Heart left ventricle (tissue), 13 donors: ENCODE data around the gene ZNF26.

ENCODE experiments used
- POLR2A ChIP-seq, 2 donors: fragments of 450-650 bp; IDR thresholded peaks; one replicate each; pipeline ENCODE4 v1.6.1; 2017; ENCODE audit warnings: antibody characterized with exemption in 2 of 2, mild to moderate bottlenecking in 2 of 2, moderate library complexity in 2 of 2
- TF ChIP-seq, protein P1 (sequence below), 12 donors: fragments of 200-600 bp; sonication (generic) in 4 of 12; IDR thresholded peaks; one replicate each; pipeline versions ENCODE4 v1.5.0 to v1.8.0; 2018 to 2022; ENCODE audit warnings: antibody characterized with exemption in 12 of 12, mild to moderate bottlenecking in 5 of 12
- donor health status: ischemic (EF 13 %, LVEDD 7.1; RV severe dilation, severe dysfunction).
- donor health status: DM: no; HTN: yes; CAD: no.
- donor health status: DM: no; HTN: no; CAD: no.
- donor health status: ischemic (EF 25% LVEDD 6.9; RV normal size, moderate dysfunction).
- donor health status: ischemic (EF 25% LVEDD 5.7; RV mildly dilated, moderate dysfunction).
- donor health status: ischemic (EF 35%, LVEDD 5.7; RV mildly dilated, moderate dysfunction).
- donor health status: nonischemic (EF 11% LVEDD 7.7; RV severe dilation, severe dysfunction).
- donor health status: DM: yes; HTN: yes; CAD: no.
- donor health status: PGD.
- donor health status: ischemic (EF 29% LVEDD 5.4; RV normal size, mild dysfunction).
- donor health status: nonischemic (EF 23%, LVEDD 6.1; RV moderate dilation, normal function).

DNA sequence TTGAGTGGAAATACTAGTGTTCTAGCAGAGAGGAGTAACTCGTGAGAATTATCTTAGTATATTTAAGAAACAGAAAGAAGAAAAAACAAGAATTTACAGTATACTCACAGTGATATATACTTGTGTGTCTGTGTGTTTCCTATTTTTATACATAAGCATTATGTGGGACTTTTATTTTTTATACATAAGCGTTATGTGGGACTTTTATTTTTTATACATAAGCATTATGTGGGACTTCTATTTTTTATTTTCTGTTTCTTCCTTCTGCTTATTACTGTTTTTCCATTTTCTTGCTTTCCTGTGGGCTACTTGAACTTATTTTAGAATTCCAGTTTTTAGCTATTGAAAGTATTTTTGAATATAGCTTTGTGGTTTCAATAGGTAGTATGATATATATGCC lies 87.7 kb downstream of the ZNF26 start:
- TF ChIP-seq, protein P1, sequence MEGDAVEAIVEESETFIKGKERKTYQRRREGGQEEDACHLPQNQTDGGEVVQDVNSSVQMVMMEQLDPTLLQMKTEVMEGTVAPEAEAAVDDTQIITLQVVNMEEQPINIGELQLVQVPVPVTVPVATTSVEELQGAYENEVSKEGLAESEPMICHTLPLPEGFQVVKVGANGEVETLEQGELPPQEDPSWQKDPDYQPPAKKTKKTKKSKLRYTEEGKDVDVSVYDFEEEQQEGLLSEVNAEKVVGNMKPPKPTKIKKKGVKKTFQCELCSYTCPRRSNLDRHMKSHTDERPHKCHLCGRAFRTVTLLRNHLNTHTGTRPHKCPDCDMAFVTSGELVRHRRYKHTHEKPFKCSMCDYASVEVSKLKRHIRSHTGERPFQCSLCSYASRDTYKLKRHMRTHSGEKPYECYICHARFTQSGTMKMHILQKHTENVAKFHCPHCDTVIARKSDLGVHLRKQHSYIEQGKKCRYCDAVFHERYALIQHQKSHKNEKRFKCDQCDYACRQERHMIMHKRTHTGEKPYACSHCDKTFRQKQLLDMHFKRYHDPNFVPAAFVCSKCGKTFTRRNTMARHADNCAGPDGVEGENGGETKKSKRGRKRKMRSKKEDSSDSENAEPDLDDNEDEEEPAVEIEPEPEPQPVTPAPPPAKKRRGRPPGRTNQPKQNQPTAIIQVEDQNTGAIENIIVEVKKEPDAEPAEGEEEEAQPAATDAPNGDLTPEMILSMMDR (IDR thresholded peaks at IDR 0.05), result no peak
- no peak for TF ChIP-seq POLR2A (IDR thresholded peaks at IDR 0.05)
